HCT116 (cell line): Measurements from ENCODE around the gene MYO1F. TPM values are rescaled to one million over a fixed set of nuclear protein-coding genes. Genes with fewer than 3 reads are reported as not detected.
"Not testable (repeated sequence)": the region's sequence is repeated elsewhere in the genome, so short reads cannot be mapped to it uniquely, and the experiment has no call there.

Experiments used
- ATAC-seq: fragments of 200-7000 bp; cut with Tn5 transposase; 2 replicates; pipeline ENCODE4 v1.9.1; 2020; ENCODE audit warnings: mild to moderate bottlenecking, moderate library complexity
- BruUV-seq: library from RNA; stranded (reverse); fragments of 400-500 nt; replicated peaks from 2 replicates; lab custom pipeline; 2021; lab: Mats Ljungman, UMichigan
- CTCF ChIA-PET: fragments of 300-600 bp; sonication (Branson Sonifier 250); formaldehyde crosslinking; loops from one replicate; lab custom pipeline; 2021; ENCODE audit warnings: antibody characterized with exemption; lab: Charles Lee
- POLR2A ChIA-PET: fragments of 300-600, 350-600 bp; sonication (Branson Sonifier 250); formaldehyde crosslinking; loops from one replicate; lab custom pipeline; 2021; ENCODE audit warnings: antibody characterized with exemption; lab: Charles Lee
- RAD21 ChIA-PET, 2 experiments: fragments of 300-600 bp; sonication (Branson Sonifier 250); formaldehyde crosslinking; loops; one replicate each; lab custom pipeline; 2023; ENCODE audit warnings: low total read pairs in 2 of 2; ENCODE audit not compliant: uncharacterized antibody in 2 of 2, unreplicated experiment in 2 of 2, low non-redundant PET in 1 of 2; lab: Charles Lee
- DNase-seq: peaks from one replicate; pipeline ENCODE4 v3.0.0-alpha.2; 2010; ENCODE audit warnings: low read depth, low spot score
- H2AFZ ChIP-seq: fragments of 200-600 bp; shearing (Covaris generic), sonication (generic); 2 replicates; pipeline ENCODE4 v1.6.1; 2017; ENCODE audit warnings: low read depth, mixed run types, mixed read lengths, antibody characterized with exemption, low read length; ENCODE audit not compliant: poor library complexity, severe bottlenecking
- H3K27ac ChIP-seq: 2 replicates; pipeline ENCODE4 v1.5.1; 2012; ENCODE audit warnings: low read depth, low read length
- H3K27me3 ChIP-seq: fragments of 200-600 bp; sonication (generic); 2 replicates; pipeline ENCODE4 v1.6.1; 2016; ENCODE audit warnings: mixed run types, low read length, mixed read lengths; ENCODE audit not compliant: insufficient read depth
- H3K36me3 ChIP-seq, 2 experiments: fragments of 200-500 bp in 1 of 2; fragments of 200-600 bp in 1 of 2; sonication (Bioruptor generic) in 1 of 2; sonication (generic) in 1 of 2; 2 replicates each; pipeline versions ENCODE4 v1.5.1 to v1.6.1; 2014 to 2016; ENCODE audit warnings: low read length in 2 of 2, inconsistent platforms in 1 of 2, mixed read lengths in 1 of 2, mixed run types in 1 of 2; ENCODE audit not compliant: insufficient read depth in 2 of 2, control insufficient read depth in 1 of 2
- H3K4me1 ChIP-seq, 2 experiments: fragments of 200-600 bp in 1 of 2; sonication (generic) in 1 of 2; 2 replicates each; pipeline versions ENCODE4 v1.5.1 to v1.6.1; 2012 to 2017; ENCODE audit warnings: low read length in 2 of 2, inconsistent platforms in 1 of 2, mild to moderate bottlenecking in 1 of 2, mixed read lengths in 1 of 2, mixed run types in 1 of 2, moderate library complexity in 1 of 2; ENCODE audit not compliant: insufficient read depth in 2 of 2, control insufficient read depth in 1 of 2
- H3K4me2 ChIP-seq: fragments of 200-600 bp; sonication (generic); 2 replicates; pipeline ENCODE4 v1.6.1; 2017; ENCODE audit warnings: mixed run types, low read length, mixed read lengths
- H3K4me3 ChIP-seq, 2 experiments: fragments of 200-600 bp in 1 of 2; sonication (generic) in 1 of 2; replicated peaks in 1 of 2; 2 replicates each; pipeline ENCODE4 v1.5.1; 2011 to 2016; ENCODE audit warnings: low read length in 2 of 2, control low read depth in 1 of 2, low read depth in 1 of 2, mild to moderate bottlenecking in 1 of 2, mixed read lengths in 1 of 2, mixed run types in 1 of 2
- H3K79me2 ChIP-seq: fragments of 200-600 bp; sonication (generic); 2 replicates; pipeline ENCODE4 v1.6.1; 2017; ENCODE audit warnings: mild to moderate bottlenecking, mixed run types, low read length, moderate library complexity, mixed read lengths; ENCODE audit not compliant: insufficient read depth
- H3K9ac ChIP-seq: fragments of 200-600 bp; sonication (generic); 2 replicates; pipeline ENCODE4 v1.6.1; 2016; ENCODE audit warnings: low read length, mixed read lengths
- H3K9me2 ChIP-seq: fragments of 200-600 bp; sonication (generic), shearing (Covaris generic); 2 replicates; pipeline ENCODE4 v1.6.1; 2017; ENCODE audit warnings: mixed run types, mild to moderate bottlenecking, moderate library complexity; ENCODE audit not compliant: insufficient read depth
- H3K9me3 ChIP-seq, 2 experiments: fragments of 200-500 bp in 1 of 2; fragments of 200-600 bp in 1 of 2; sonication (Bioruptor generic) in 1 of 2; sonication (generic) in 1 of 2; 2 replicates each; pipeline ENCODE4 v1.6.1; 2014 to 2017; ENCODE audit warnings: low read length in 2 of 2, mixed read lengths in 2 of 2, inconsistent platforms in 1 of 2, low read depth in 1 of 2, mild to moderate bottlenecking in 1 of 2, mixed run types in 1 of 2, moderate library complexity in 1 of 2; ENCODE audit not compliant: control insufficient read depth in 1 of 2, insufficient read depth in 1 of 2
- H4K20me1 ChIP-seq: fragments of 200-600 bp; sonication (generic), shearing (Covaris generic); 2 replicates; pipeline ENCODE4 v1.6.1; 2017; ENCODE audit warnings: mixed run types, mild to moderate bottlenecking, moderate library complexity; ENCODE audit not compliant: insufficient read depth
- EZH2phosphoT487 ChIP-seq: fragments of 200-600 bp; IDR thresholded peaks from 2 replicates; pipeline ENCODE4 v1.6.1; 2018; ENCODE audit warnings: antibody characterized with exemption, borderline replicate concordance
- POLR2AphosphoS5 ChIP-seq: IDR thresholded peaks from 2 replicates; pipeline ENCODE4 v1.6.1; 2011; ENCODE audit warnings: mild to moderate bottlenecking, low read depth, low read length, moderate library complexity
- REST ChIP-seq: IDR thresholded peaks from 2 replicates; pipeline ENCODE4 v1.6.1; 2012; ENCODE audit warnings: low read depth
- TCF7L2 ChIP-seq: IDR thresholded peaks from 2 replicates; pipeline ENCODE4 v1.7.0; 2011; ENCODE audit warnings: borderline replicate concordance, inconsistent platforms; ENCODE audit not compliant: insufficient read depth, insufficient read length; ENCODE audit errors: extremely low read depth
- intact Hi-C: fragments of 100-400 bp; cut with micrococcal nuclease; formaldehyde crosslinking; loops from 2 replicates; pipeline ENCODE4 v1.10.0; 2022
- total RNA-seq: library from RNA; stranded (reverse); gene quantifications from one replicate; pipeline ENCODE4 v1.2.1, GENCODE V29; 2021; ENCODE audit not compliant: unreplicated experiment

Gene MYO1F
- total RNA-seq, 1 experiment from 2014 or later = 0.39 TPM

DNA sequence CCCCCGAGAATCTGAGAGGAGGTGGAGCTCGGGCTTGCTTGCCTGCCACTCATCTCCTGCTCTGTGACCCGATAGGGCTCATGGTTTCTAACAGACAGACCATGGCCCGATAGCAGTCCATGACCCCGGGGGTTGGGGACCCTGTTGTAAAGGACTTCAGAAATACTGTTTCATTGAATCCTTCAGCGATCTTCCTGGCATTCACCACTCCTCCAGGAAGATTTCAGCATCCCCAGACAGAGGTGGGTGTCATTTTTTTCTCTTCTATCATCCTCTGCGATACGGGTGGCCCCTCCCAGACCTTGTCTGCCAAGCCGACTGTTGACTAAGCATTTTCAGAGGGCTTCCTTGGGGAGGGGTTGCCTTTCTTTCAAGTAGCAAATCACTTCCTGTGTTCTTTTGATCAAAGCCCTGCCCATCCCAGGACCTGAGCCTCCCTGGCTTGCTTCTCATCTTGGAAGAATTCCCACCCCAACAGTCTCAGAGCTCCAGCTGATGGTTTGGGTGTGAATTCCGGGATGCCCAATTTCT is 1.7 kb downstream of the MYO1F start:
- no peaks in the 10 kb centered on the region for H3K9me2 ChIP-seq
- POLR2A ChIA-PET = interaction anchor here (0.6 kb wide), 1 partner anchor 239 kb away, joined by 4 read pairs; no protein-coding TSS in a partner anchor
- no peak overlapping the region for H3K4me3 ChIP-seq
- ATAC-seq (no peak), DNase-seq (no peak)
- H3K4me1 ChIP-seq = peaks cover 17 to 31% of the 10 kb centered on the region in 2 experiments
- H3K4me2 ChIP-seq = peak overlapping the region; percentile 47
- CTCF ChIA-PET = no interaction called here
- RAD21 ChIA-PET = no interaction called here
- intact Hi-C loops = loop anchor here (5.0 to 10.0 kb wide), 2 partner anchors 223 to 311 kb away; no protein-coding TSS in a partner anchor
- no TSS peak for BruUV-seq
- TF ChIP-seq EZH2phosphoT487 = no peak
- peak; percentile 68 for TF ChIP-seq TCF7L2
- TF ChIP-seq POLR2AphosphoS5 = no peak
- no peak for TF ChIP-seq REST
- H2AFZ ChIP-seq = no peak overlapping the region
- no peaks in the 10 kb centered on the region for H4K20me1 ChIP-seq
- H3K9me3 ChIP-seq = no peaks in the 10 kb centered on the region
- H3K27ac ChIP-seq = no peak overlapping the region
- no peak overlapping the region for H3K9ac ChIP-seq
- no peaks in the 10 kb centered on the region for H3K79me2 ChIP-seq
- no peaks in the 10 kb centered on the region for H3K36me3 ChIP-seq
- peaks cover 7% of the 10 kb centered on the region; the same call in 1 of the 2 replicates for H3K27me3 ChIP-seq

- peaks cover 10 to 27% of the 10 kb centered on the region in 2 experiments for H3K4me1 ChIP-seq
- H3K9ac ChIP-seq, H3K4me3 ChIP-seq, H3K4me2 ChIP-seq, CTCF ChIA-PET, POLR2A ChIA-PET, H3K9me3 ChIP-seq, DNase-seq, H3K27me3 ChIP-seq, ATAC-seq, H3K9me2 ChIP-seq, H3K27ac ChIP-seq, H3K36me3 ChIP-seq, RAD21 ChIA-PET, H2AFZ ChIP-seq, H4K20me1 ChIP-seq, H3K79me2 ChIP-seq, BruUV-seq: not testable (repeated sequence)
- intact Hi-C loops = loop anchor here (10.0 kb wide), 1 partner anchor 310 kb away; no protein-coding TSS in a partner anchor
These were observed 2.7 kb downstream of the MYO1F start for GRCh38 chr19:8574619-8574922.
